NCI-H345 (cell line): ENCODE data around the gene CLPTM1L.
"Not testable (repeated sequence)": the region's sequence is repeated elsewhere in the genome, so short reads cannot be mapped to it uniquely, and the experiment has no call there.

ENCODE experiments used
- DNase-seq: peaks from one replicate; lab custom pipeline; 2025; lab: John Stamatoyannopoulos, UW

CLPTM1L gene

GRCh38 chr5:1380011-1380817, 35.3 kb upstream of the CLPTM1L start:
- DNase-seq, result no peak

- no peak for DNase-seq
Observed at GRCh38 chr5:1378866-1379659, 34.2 kb upstream of the CLPTM1L start.

- DNase-seq, result no peak
Observed at GRCh38 chr5:1378096-1378495, 33.2 kb upstream of the CLPTM1L start.

- no peak for DNase-seq
Observed at GRCh38 chr5:1376981-1377380, 32.1 kb upstream of the CLPTM1L start.

GRCh38 chr5:1375871-1376810, 31.2 kb upstream of the CLPTM1L start:
- DNase-seq, result no peak

GRCh38 chr5:1374679-1375055, 29.8 kb upstream of the CLPTM1L start:
- DNase-seq, result no peak

GRCh38 chr5:1374030-1374678, 29.3 kb upstream of the CLPTM1L start:
- DNase-seq, result no peak

- not testable (repeated sequence) for DNase-seq
Observed at GRCh38 chr5:1371972-1372342, 27.1 kb upstream of the CLPTM1L start.

GRCh38 chr5:1371218-1371971, 26.5 kb upstream of the CLPTM1L start:
- no peak for DNase-seq

- DNase-seq, result no peak
Observed at GRCh38 chr5:1370006-1370405, 25.1 kb upstream of the CLPTM1L start.

GRCh38 chr5:1368756-1369155, 23.9 kb upstream of the CLPTM1L start:
- no peak for DNase-seq

GRCh38 chr5:1368236-1368635, 23.3 kb upstream of the CLPTM1L start:
- DNase-seq, result no peak

GRCh38 chr5:1367149-1367548, 22.2 kb upstream of the CLPTM1L start:
- no peak for DNase-seq

GRCh38 chr5:1366514-1366913, 21.6 kb upstream of the CLPTM1L start:
- DNase-seq, result no peak

GRCh38 chr5:1364211-1364610, 19.3 kb upstream of the CLPTM1L start:
- DNase-seq, result no peak

GRCh38 chr5:1363581-1363980, 18.7 kb upstream of the CLPTM1L start:
- DNase-seq, result no peak

- DNase-seq, result no peak
Observed at GRCh38 chr5:1363160-1363559, 18.3 kb upstream of the CLPTM1L start.

- no peak for DNase-seq
Observed at GRCh38 chr5:1362242-1363015, 17.5 kb upstream of the CLPTM1L start.

- DNase-seq, result no peak
Observed at GRCh38 chr5:1360861-1361260, 16.0 kb upstream of the CLPTM1L start.

GRCh38 chr5:1360367-1360766, 15.5 kb upstream of the CLPTM1L start:
- not testable (repeated sequence) for DNase-seq
